GM12874 (cell line): ENCODE results near the gene REV3L.

ENCODE experiments used
- CTCF ChIP-seq: IDR thresholded peaks from 2 replicates; pipeline ENCODE4 v1.5.1; 2011; ENCODE audit warnings: low read depth, mild to moderate bottlenecking, control low read depth, low read length, moderate library complexity; ENCODE audit not compliant: insufficient read depth

REV3L gene

GRCh38 chr6:111447051-111447450, 36.0 kb downstream of the REV3L start:
- TF ChIP-seq CTCF, result no peak

- TF ChIP-seq CTCF, result no peak
Observed at GRCh38 chr6:111445861-111446267, 37.2 kb downstream of the REV3L start.

GRCh38 chr6:111444794-111445193, 38.2 kb downstream of the REV3L start:
- no peak for TF ChIP-seq CTCF

- no peak for TF ChIP-seq CTCF
Observed at GRCh38 chr6:111441678-111442243, 41.3 kb downstream of the REV3L start.

- no peak for TF ChIP-seq CTCF
Observed at GRCh38 chr6:111439171-111439570, 43.8 kb downstream of the REV3L start.

GRCh38 chr6:111437573-111437972, 45.4 kb downstream of the REV3L start:
- TF ChIP-seq CTCF, result no peak

GRCh38 chr6:111432511-111432910, 50.5 kb downstream of the REV3L start:
- no peak for TF ChIP-seq CTCF
